DOHH2 (cell line): ENCODE results near the gene CCNB3.

Experiments used
- H3F3A ChIP-seq: fragments of 200-600 bp; sonication (generic), shearing (Covaris generic); 2 replicates; pipeline ENCODE4 v1.6.0; 2016; ENCODE audit warnings: antibody characterized with exemption, mild to moderate bottlenecking; ENCODE audit not compliant: control insufficient read depth, insufficient read depth
- H3K27ac ChIP-seq: fragments of 200-600 bp; sonication (generic); 2 replicates; pipeline ENCODE4 v1.5.1; 2014; ENCODE audit warnings: low read depth, mild to moderate bottlenecking, low read length, moderate library complexity
- H3K27me3 ChIP-seq: fragments of 200-600 bp; sonication (generic); 2 replicates; pipeline ENCODE4 v1.6.1; 2014; ENCODE audit warnings: mild to moderate bottlenecking, low read length, mixed read lengths; ENCODE audit not compliant: control insufficient read depth
- H3K36me3 ChIP-seq: fragments of 200-600 bp; sonication (generic); 2 replicates; pipeline ENCODE4 v1.6.1; 2014; ENCODE audit warnings: mild to moderate bottlenecking, low read length, moderate library complexity, mixed read lengths; ENCODE audit not compliant: control insufficient read depth
- H3K4me1 ChIP-seq: fragments of 200-600 bp; sonication (generic); 2 replicates; pipeline ENCODE4 v1.6.1; 2014; ENCODE audit warnings: mild to moderate bottlenecking, low read length, mixed read lengths; ENCODE audit not compliant: control insufficient read depth
- H3K4me2 ChIP-seq: fragments of 200-600 bp; sonication (generic); 2 replicates; pipeline ENCODE4 v1.6.0; 2014; ENCODE audit warnings: mild to moderate bottlenecking, low read length, moderate library complexity
- H3K4me3 ChIP-seq: fragments of 200-600 bp; sonication (generic); 2 replicates; pipeline ENCODE4 v1.5.1; 2014; ENCODE audit warnings: mild to moderate bottlenecking, low read length, mixed read lengths
- H3K79me2 ChIP-seq: fragments of 200-600 bp; sonication (generic); 2 replicates; pipeline ENCODE4 v1.6.1; 2014; ENCODE audit warnings: mild to moderate bottlenecking, low read length, mixed read lengths; ENCODE audit not compliant: control insufficient read depth
- H3K9me2 ChIP-seq: fragments of 200-600 bp; sonication (generic); replicated peaks from 2 replicates; pipeline ENCODE4 v1.6.1; 2014; ENCODE audit warnings: mild to moderate bottlenecking, low read length, mixed read lengths; ENCODE audit not compliant: control insufficient read depth
- H3K9me3 ChIP-seq: fragments of 200-600 bp; sonication (generic); 2 replicates; pipeline ENCODE4 v1.6.1; 2014; ENCODE audit warnings: antibody characterized with exemption, low read length, mixed read lengths; ENCODE audit not compliant: control insufficient read depth, insufficient read depth
- H4K20me1 ChIP-seq: fragments of 200-600 bp; sonication (generic); 2 replicates; pipeline ENCODE4 v1.6.0; 2014; ENCODE audit warnings: low read depth, mild to moderate bottlenecking, antibody characterized with exemption, low read length, moderate library complexity; ENCODE audit not compliant: control insufficient read depth, insufficient read depth
- CTCF ChIP-seq: fragments of 200-600 bp; sonication (generic); IDR thresholded peaks from one replicate; pipeline ENCODE4 v1.5.1; 2014; ENCODE audit warnings: antibody characterized with exemption, mild to moderate bottlenecking, low read depth, low read length; ENCODE audit not compliant: poor library complexity, severe bottlenecking
- EZH2phosphoT487 ChIP-seq: fragments of 200-600 bp; sonication (generic); IDR thresholded peaks from 2 replicates; pipeline ENCODE4 v1.6.1; 2017; ENCODE audit warnings: borderline replicate concordance, mild to moderate bottlenecking, antibody characterized with exemption, low read length, moderate library complexity, mixed read lengths

CCNB3 gene

GRCh38 chrX:50198348-50198747 is 6.2 kb upstream of the CCNB3 start:
- TF ChIP-seq EZH2phosphoT487 (no peak), CTCF (no peak)
- no peaks in the 10 kb centered on the region for H3K9me3 ChIP-seq
- no peaks in the 10 kb centered on the region for H3K9me2 ChIP-seq
- H3K36me3 ChIP-seq: no peaks in the 10 kb centered on the region
- H3K4me3 ChIP-seq: no peak overlapping the region
- no peaks in the 10 kb centered on the region for H3K27me3 ChIP-seq
- no peaks in the 10 kb centered on the region for H3F3A ChIP-seq
- no peak overlapping the region for H3K27ac ChIP-seq
- no peaks in the 10 kb centered on the region for H3K4me1 ChIP-seq
- no peaks in the 10 kb centered on the region for H4K20me1 ChIP-seq
- no peak overlapping the region for H3K4me2 ChIP-seq
- no peaks in the 10 kb centered on the region for H3K79me2 ChIP-seq

DNA sequence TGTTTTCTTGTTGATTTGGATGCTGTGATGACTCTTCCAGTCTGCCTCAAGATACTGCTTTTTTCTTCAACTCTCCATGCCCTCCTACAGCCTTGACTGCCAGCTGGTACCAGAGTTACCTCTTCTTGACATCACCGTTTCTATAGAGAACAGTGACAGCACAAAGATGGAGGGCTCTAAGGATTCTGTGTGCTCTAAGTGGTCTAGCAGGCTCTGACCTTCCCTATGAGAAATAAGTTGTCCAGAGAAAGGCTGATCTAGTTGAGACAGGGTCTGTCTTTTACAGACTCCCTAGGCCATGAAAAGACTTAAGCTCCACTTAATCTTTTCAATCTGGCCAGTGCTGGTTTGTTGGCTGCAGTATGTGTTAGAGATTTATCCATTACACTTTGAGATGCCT is 3.7 kb upstream of the CCNB3 start, which contains the start of gene AKAP4:
Gene AKAP4, minus strand, starts transcription at position 101 of the 400 bp plus-strand sequence. CDS start 118 bp downstream, outside the sequence.
- no peaks in the 10 kb centered on the region for H3K79me2 ChIP-seq
- no peak within 1 kb of the TSS for H3K4me3 ChIP-seq
- H3K27ac ChIP-seq: no peak within 1 kb of the TSS
- H3K36me3 ChIP-seq: no peaks in the 10 kb centered on the region
- H3K27me3 ChIP-seq: no peaks in the 10 kb centered on the region
- no peak for TF ChIP-seq EZH2phosphoT487
- H3K4me2 ChIP-seq: no peak within 1 kb of the TSS
- peaks cover 9% of the 10 kb centered on the region for H3K4me1 ChIP-seq
- no peaks in the 10 kb centered on the region for H3F3A ChIP-seq
- H3K9me3 ChIP-seq: no peaks in the 10 kb centered on the region
- no peaks in the 10 kb centered on the region for H3K9me2 ChIP-seq
- no peaks in the 10 kb centered on the region for H4K20me1 ChIP-seq

DNA sequence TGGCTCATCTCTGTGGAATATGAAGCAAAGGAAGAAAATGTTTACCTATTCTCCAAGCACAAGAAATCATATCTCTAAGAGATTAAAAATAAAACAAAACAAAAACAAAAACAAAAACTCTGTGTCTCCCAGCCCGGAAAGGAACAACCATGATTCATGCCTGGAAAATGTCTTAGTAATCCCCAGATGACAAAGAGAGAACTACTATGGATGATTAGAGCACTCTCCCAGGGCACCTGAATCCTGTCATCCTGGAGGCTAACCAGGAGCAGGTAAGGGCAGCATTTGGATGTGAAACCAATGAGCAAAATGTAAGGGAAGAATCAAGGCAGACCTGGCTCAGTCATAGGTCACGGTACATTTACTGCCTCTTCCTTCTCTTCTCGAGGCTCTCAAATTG is 2.0 kb upstream of the CCNB3 start:
- H3K4me3 ChIP-seq: no peak overlapping the region
- H3K27me3 ChIP-seq: no peaks in the 10 kb centered on the region
- H3K9me3 ChIP-seq: no peaks in the 10 kb centered on the region
- H3K9me2 ChIP-seq: no peaks in the 10 kb centered on the region
- no peak overlapping the region for H3K4me2 ChIP-seq
- no peak overlapping the region for H3K27ac ChIP-seq
- H3K36me3 ChIP-seq: no peaks in the 10 kb centered on the region
- no peaks in the 10 kb centered on the region for H4K20me1 ChIP-seq
- no peaks in the 10 kb centered on the region for H3K79me2 ChIP-seq
- no peaks in the 10 kb centered on the region for H3F3A ChIP-seq
- peaks cover 9% of the 10 kb centered on the region for H3K4me1 ChIP-seq
- TF ChIP-seq EZH2phosphoT487: no peak
- TF ChIP-seq CTCF: no peak

- Histone ChIP-seq H3K4me2 (no peak overlapping the region), H3K27me3 (no peaks in the 10 kb centered on the region), H3K79me2 (no peaks in the 10 kb centered on the region), H3K9me2 (no peaks in the 10 kb centered on the region), H4K20me1 (no peaks in the 10 kb centered on the region), H3K4me1 (peaks cover 9% of the 10 kb centered on the region), H3K27ac (no peak overlapping the region), H3K4me3 (no peak overlapping the region), H3K9me3 (no peaks in the 10 kb centered on the region), H3F3A (no peaks in the 10 kb centered on the region), H3K36me3 (no peaks in the 10 kb centered on the region)
- TF ChIP-seq EZH2phosphoT487: no peak
- TF ChIP-seq CTCF: no peak
Measured at GRCh38 chrX:50206753-50207152, 2.2 kb downstream of the CCNB3 start.
